ENCODE measurements around the gene SCRN1. TPM values are rescaled to one million over a fixed set of nuclear protein-coding genes. Genes with fewer than 3 reads are reported as not detected.

The SCRN1 gene
- polyA plus RNA-seq, 1 donor from 2014 or later: 130 TPM

DNA sequence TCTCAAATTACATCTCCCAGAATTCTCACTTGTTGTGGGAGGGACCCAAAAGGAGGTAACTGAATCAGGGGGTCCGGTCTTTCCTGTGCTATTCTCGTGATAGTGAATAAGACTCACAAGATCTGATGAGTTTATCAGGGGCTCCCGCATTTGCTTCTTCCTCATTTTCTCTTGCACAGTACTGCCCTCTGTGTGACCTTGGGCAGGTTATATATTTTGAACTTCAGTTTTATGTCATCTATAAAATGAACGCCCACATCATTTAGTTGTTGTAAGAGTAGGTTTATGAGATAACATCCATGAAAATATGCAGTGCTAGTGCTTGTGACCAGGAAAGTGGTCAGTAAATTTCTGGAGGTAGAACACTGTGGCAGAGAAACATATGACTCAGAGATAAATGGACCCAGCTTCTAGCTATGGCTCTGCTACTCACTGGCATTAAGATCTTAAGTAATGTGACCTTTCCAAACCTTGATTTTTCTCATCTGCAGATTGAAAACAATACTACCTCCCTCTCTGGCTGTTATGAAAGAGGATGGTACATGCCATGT lies 44.3 kb downstream of the SCRN1 start:
- no peaks in the 10 kb centered on the region for H3K27me3 ChIP-seq (ENCODE audit: insufficient read depth, low read depth, low read length)
- H4K20me1 ChIP-seq (ENCODE audit: insufficient read depth): no peaks in the 10 kb centered on the region
- no peak overlapping the region for H3K4me3 ChIP-seq (ENCODE audit: low read length)
- H3K9me3 ChIP-seq (ENCODE audit: low read length): no peaks in the 10 kb centered on the region
- H3K9ac ChIP-seq (ENCODE audit: low read length): no peak overlapping the region
- no peak overlapping the region for H2AFZ ChIP-seq (ENCODE audit: low read depth, low read length)
- no peaks in the 10 kb centered on the region for H3F3A ChIP-seq (ENCODE audit: insufficient read depth, low read length, poor library complexity, severe bottlenecking)
- H3K36me3 ChIP-seq (ENCODE audit: insufficient read depth, low read length): peaks cover 15% of the 10 kb centered on the region
- no peaks in the 10 kb centered on the region for H3K9me2 ChIP-seq (ENCODE audit: insufficient read depth, low read length)
- H3K79me2 ChIP-seq (replicated peaks; ENCODE audit: insufficient read depth, low read length): no peaks in the 10 kb centered on the region
- no peak overlapping the region for H3K27ac ChIP-seq (ENCODE audit: low read length)
- no peak for TF ChIP-seq MXI1 (conservative IDR thresholded peaks at IDR 0.05; ENCODE audit: poor library complexity, severe bottlenecking)
- TF ChIP-seq, protein P1, sequence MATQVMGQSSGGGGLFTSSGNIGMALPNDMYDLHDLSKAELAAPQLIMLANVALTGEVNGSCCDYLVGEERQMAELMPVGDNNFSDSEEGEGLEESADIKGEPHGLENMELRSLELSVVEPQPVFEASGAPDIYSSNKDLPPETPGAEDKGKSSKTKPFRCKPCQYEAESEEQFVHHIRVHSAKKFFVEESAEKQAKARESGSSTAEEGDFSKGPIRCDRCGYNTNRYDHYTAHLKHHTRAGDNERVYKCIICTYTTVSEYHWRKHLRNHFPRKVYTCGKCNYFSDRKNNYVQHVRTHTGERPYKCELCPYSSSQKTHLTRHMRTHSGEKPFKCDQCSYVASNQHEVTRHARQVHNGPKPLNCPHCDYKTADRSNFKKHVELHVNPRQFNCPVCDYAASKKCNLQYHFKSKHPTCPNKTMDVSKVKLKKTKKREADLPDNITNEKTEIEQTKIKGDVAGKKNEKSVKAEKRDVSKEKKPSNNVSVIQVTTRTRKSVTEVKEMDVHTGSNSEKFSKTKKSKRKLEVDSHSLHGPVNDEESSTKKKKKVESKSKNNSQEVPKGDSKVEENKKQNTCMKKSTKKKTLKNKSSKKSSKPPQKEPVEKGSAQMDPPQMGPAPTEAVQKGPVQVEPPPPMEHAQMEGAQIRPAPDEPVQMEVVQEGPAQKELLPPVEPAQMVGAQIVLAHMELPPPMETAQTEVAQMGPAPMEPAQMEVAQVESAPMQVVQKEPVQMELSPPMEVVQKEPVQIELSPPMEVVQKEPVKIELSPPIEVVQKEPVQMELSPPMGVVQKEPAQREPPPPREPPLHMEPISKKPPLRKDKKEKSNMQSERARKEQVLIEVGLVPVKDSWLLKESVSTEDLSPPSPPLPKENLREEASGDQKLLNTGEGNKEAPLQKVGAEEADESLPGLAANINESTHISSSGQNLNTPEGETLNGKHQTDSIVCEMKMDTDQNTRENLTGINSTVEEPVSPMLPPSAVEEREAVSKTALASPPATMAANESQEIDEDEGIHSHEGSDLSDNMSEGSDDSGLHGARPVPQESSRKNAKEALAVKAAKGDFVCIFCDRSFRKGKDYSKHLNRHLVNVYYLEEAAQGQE (IDR thresholded peaks at IDR 0.05; ENCODE audit: borderline replicate concordance): no peak
- no peak for TF ChIP-seq SMC3 (conservative IDR thresholded peaks at IDR 0.05; ENCODE audit: poor library complexity)
- no peak for TF ChIP-seq RAD21 (conservative IDR thresholded peaks at IDR 0.05)
- no peak for TF ChIP-seq CTCF (IDR thresholded peaks at IDR 0.05; ENCODE audit: poor library complexity, severe bottlenecking)
- no peak for TF ChIP-seq TAF1 (IDR thresholded peaks at IDR 0.05; ENCODE audit: low read depth)
- no peak for TF ChIP-seq POLR2AphosphoS5 (IDR thresholded peaks at IDR 0.05)
- no peak for TF ChIP-seq EP300 (conservative IDR thresholded peaks at IDR 0.05; ENCODE audit: poor library complexity, severe bottlenecking)
- no peak for TF ChIP-seq EZH2 (IDR thresholded peaks at IDR 0.05; ENCODE audit: borderline replicate concordance, insufficient read depth, low read length, poor library complexity, severe bottlenecking)
- H3K4me2 ChIP-seq (ENCODE audit: low read length): no peak overlapping the region

DNA sequence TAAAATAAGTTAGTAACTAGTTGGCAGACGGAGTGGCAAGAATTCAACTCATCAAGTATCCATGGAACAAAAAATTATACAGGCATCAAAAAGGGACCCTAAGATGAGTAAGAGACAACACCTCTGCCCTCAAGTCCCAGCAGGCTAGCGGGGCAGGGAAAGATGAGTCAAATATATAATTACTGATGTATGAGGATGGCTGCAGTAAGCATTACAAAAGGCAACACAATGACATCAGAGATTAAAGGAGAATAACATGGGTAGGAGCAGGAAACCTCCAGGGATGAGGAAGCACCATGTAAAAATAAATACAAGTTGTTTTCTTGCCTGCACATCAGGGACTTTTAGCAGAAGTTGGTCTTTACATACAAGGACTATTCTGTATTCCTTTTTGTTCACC lies 49.4 kb downstream of the SCRN1 start:
- H3K4me3 ChIP-seq (ENCODE audit: low read length): no peak overlapping the region

More for the DNA sequence above, 49.4 kb downstream of the SCRN1 start:
- no peak overlapping the region for H3K27ac ChIP-seq (ENCODE audit: low read length)
- no peaks in the 10 kb centered on the region for H4K20me1 ChIP-seq (ENCODE audit: insufficient read depth)
- no peaks in the 10 kb centered on the region for H3K9me2 ChIP-seq (ENCODE audit: insufficient read depth, low read length)
- no peak overlapping the region for H3K4me2 ChIP-seq (ENCODE audit: low read length)
- H3F3A ChIP-seq (ENCODE audit: insufficient read depth, low read length, poor library complexity, severe bottlenecking): no peaks in the 10 kb centered on the region
- no peaks in the 10 kb centered on the region for H3K27me3 ChIP-seq (ENCODE audit: insufficient read depth, low read depth, low read length)
- no peak overlapping the region for H2AFZ ChIP-seq (ENCODE audit: low read depth, low read length)
- H3K79me2 ChIP-seq (replicated peaks; ENCODE audit: insufficient read depth, low read length): no peaks in the 10 kb centered on the region
- no peak for TF ChIP-seq POLR2AphosphoS5 (IDR thresholded peaks at IDR 0.05)
- TF ChIP-seq EP300 (conservative IDR thresholded peaks at IDR 0.05; ENCODE audit: poor library complexity, severe bottlenecking): no peak
- no peak for TF ChIP-seq MXI1 (conservative IDR thresholded peaks at IDR 0.05; ENCODE audit: poor library complexity, severe bottlenecking)
- TF ChIP-seq SMC3 (conservative IDR thresholded peaks at IDR 0.05; ENCODE audit: poor library complexity): no peak
- no peak for TF ChIP-seq CTCF (IDR thresholded peaks at IDR 0.05; ENCODE audit: poor library complexity, severe bottlenecking)
- TF ChIP-seq TAF1 (IDR thresholded peaks at IDR 0.05; ENCODE audit: low read depth): no peak
- no peak for TF ChIP-seq RAD21 (conservative IDR thresholded peaks at IDR 0.05)
- TF ChIP-seq, protein P1 (IDR thresholded peaks at IDR 0.05; ENCODE audit: borderline replicate concordance): no peak
- no peak for TF ChIP-seq EZH2 (IDR thresholded peaks at IDR 0.05; ENCODE audit: borderline replicate concordance, insufficient read depth, low read length, poor library complexity, severe bottlenecking)
- H3K9ac ChIP-seq (ENCODE audit: low read length): no peak overlapping the region
- H3K9me3 ChIP-seq (ENCODE audit: low read length): no peaks in the 10 kb centered on the region
- H3K36me3 ChIP-seq (ENCODE audit: insufficient read depth, low read length): peaks cover 25% of the 10 kb centered on the region

All from neural cell (in vitro differentiated cells).